GM12878 (cell line): Measurements from ENCODE around the gene BDKRB2. TPM values are rescaled to one million over a fixed set of nuclear protein-coding genes. Genes with fewer than 3 reads are reported as not detected.

Source experiments
- ATAC-seq: fragments of 200-7000 bp; cut with Tn5 transposase; 3 replicates; pipeline ENCODE4 v1.9.1; 2020; ENCODE audit warnings: mild to moderate bottlenecking, moderate library complexity
- BruUV-seq: library from RNA; stranded (reverse); fragments of 400-500 nt; replicated peaks from 2 replicates; lab custom pipeline; 2021; lab: Mats Ljungman, UMichigan
- CTCF ChIA-PET: fragments of 300-600 bp; sonication (Branson Sonifier 250); formaldehyde crosslinking; extraction: SDS; loops from one replicate; lab custom pipeline; 2021; ENCODE audit warnings: inconsistent platforms; lab: Yijun Ruan, JAX
- POLR2A ChIA-PET: fragments of 350-600 bp; formaldehyde crosslinking; extraction: SDS; loops from one replicate; lab custom pipeline; 2021; ENCODE audit warnings: inconsistent platforms; lab: Charles Lee
- RAD21 ChIA-PET: fragments of 300-600 bp; sonication (Branson Sonifier 250); formaldehyde crosslinking; loops from one replicate; lab custom pipeline; 2023; ENCODE audit warnings: antibody characterized with exemption; ENCODE audit not compliant: unreplicated experiment; lab: Charles Lee
- SMC1A ChIA-PET: fragments of 300-600 bp; sonication (Branson Sonifier 250); formaldehyde crosslinking; loops from one replicate; lab custom pipeline; 2023; ENCODE audit not compliant: unreplicated experiment, uncharacterized antibody; lab: Charles Lee
- DNase-seq: peaks from one replicate; pipeline ENCODE4 v3.0.0-alpha.2; 2011; ENCODE audit warnings: low read depth, low spot score
- FAIRE-seq: peaks from 3 replicates; lab custom pipeline; 2011; peaks lifted over from hg19 to GRCh38; lab: Jason Lieb, UNC
- H2AFZ ChIP-seq: 2 replicates; pipeline ENCODE4 v1.6.0; 2011; ENCODE audit warnings: low read depth, low read length, control low read depth; ENCODE audit not compliant: control insufficient read depth
- H3K27ac ChIP-seq: 2 replicates; pipeline ENCODE4 v1.5.1; 2011; ENCODE audit warnings: control low read depth; ENCODE audit not compliant: control insufficient read depth, insufficient read depth
- H3K27me3 ChIP-seq, 2 experiments: replicated peaks in 1 of 2; 2 replicates each; pipeline versions ENCODE4 v1.6.0 to v1.6.1; 2011; ENCODE audit warnings: low read length in 1 of 2; ENCODE audit not compliant: control insufficient read depth in 2 of 2, insufficient read depth in 2 of 2
- H3K36me3 ChIP-seq, 2 experiments: 2 replicates each; pipeline ENCODE4 v1.5.1; 2011; ENCODE audit warnings: low read length in 1 of 2; ENCODE audit not compliant: control insufficient read depth in 2 of 2, insufficient read depth in 2 of 2
- H3K4me1 ChIP-seq: 2 replicates; pipeline ENCODE4 v1.6.1; 2011; ENCODE audit warnings: mild to moderate bottlenecking, low read length, moderate library complexity, mixed read lengths; ENCODE audit not compliant: control insufficient read depth, insufficient read depth
- H3K4me2 ChIP-seq: 2 replicates; pipeline ENCODE4 v1.6.0; 2011; ENCODE audit warnings: control low read depth; ENCODE audit not compliant: control insufficient read depth, insufficient read depth
- H3K4me3 ChIP-seq: fragments of 200-600 bp; sonication (generic); 2 replicates; pipeline ENCODE4 v1.5.1; 2016
- H3K79me2 ChIP-seq: 2 replicates; pipeline ENCODE4 v1.6.0; 2011; ENCODE audit warnings: low read length; ENCODE audit not compliant: control insufficient read depth, insufficient read depth
- H3K9ac ChIP-seq: 2 replicates; pipeline ENCODE4 v1.8.0; 2011; ENCODE audit warnings: low read length, control low read depth, mixed read lengths; ENCODE audit not compliant: control insufficient read depth, insufficient read depth
- H3K9me3 ChIP-seq: replicated peaks from 3 replicates; pipeline ENCODE4 v1.5.1; 2011; ENCODE audit warnings: mild to moderate bottlenecking, low read length; ENCODE audit not compliant: control insufficient read depth, insufficient read depth
- H4K20me1 ChIP-seq: 2 replicates; pipeline ENCODE4 v1.6.0; 2011; ENCODE audit not compliant: control insufficient read depth, insufficient read depth
- CHD2 ChIP-seq: IDR thresholded peaks from 2 replicates; pipeline ENCODE4 v1.6.1; 2011; ENCODE audit warnings: low read depth, low read length, improper control_type of control experiment, borderline replicate concordance
- DPF2 ChIP-seq: fragments of 450-650 bp; IDR thresholded peaks from 2 replicates; pipeline ENCODE4 v1.6.1; 2017; ENCODE audit warnings: mild to moderate bottlenecking
- NFIC ChIP-seq: IDR thresholded peaks from 2 replicates; pipeline ENCODE4 v1.6.1; 2012; ENCODE audit warnings: low read depth, mild to moderate bottlenecking, inconsistent platforms, low read length, moderate library complexity
- NFYB ChIP-seq: IDR thresholded peaks from 2 replicates; pipeline ENCODE4 v1.6.1; 2011; ENCODE audit warnings: low read depth, mild to moderate bottlenecking, low read length, improper control_type of control experiment, moderate library complexity; ENCODE audit not compliant: insufficient read depth
- PAX8 ChIP-seq: fragments of 450-650 bp; IDR thresholded peaks from 2 replicates; pipeline ENCODE4 v1.6.1; 2017; ENCODE audit warnings: mild to moderate bottlenecking, moderate library complexity
- RAD21 ChIP-seq: IDR thresholded peaks from 2 replicates; pipeline ENCODE4 v1.6.1; 2011; ENCODE audit warnings: mild to moderate bottlenecking, low read depth, low read length, moderate library complexity; ENCODE audit not compliant: insufficient read depth
- RAD51 ChIP-seq: fragments of 450-650 bp; IDR thresholded peaks from 2 replicates; pipeline ENCODE4 v1.6.1; 2016; ENCODE audit warnings: moderate library complexity, mild to moderate bottlenecking, inconsistent platforms
- SIN3A ChIP-seq: IDR thresholded peaks from 2 replicates; pipeline ENCODE4 v1.6.1; 2012; ENCODE audit warnings: low read depth, low read length, improper control_type of control experiment
- SMC3 ChIP-seq: IDR thresholded peaks from 2 replicates; pipeline ENCODE4 v1.6.1; 2011; ENCODE audit warnings: low read length, improper control_type of control experiment, borderline replicate concordance
- YBX1 ChIP-seq: fragments of 450-650 bp; IDR thresholded peaks from 2 replicates; pipeline ENCODE4 v1.6.1; 2016; ENCODE audit warnings: antibody characterized with exemption
- ZSCAN29 ChIP-seq: fragments of 450-650 bp; IDR thresholded peaks from 2 replicates; pipeline ENCODE4 v1.6.1; 2017; ENCODE audit warnings: mild to moderate bottlenecking, moderate library complexity
- ZZZ3 ChIP-seq: IDR thresholded peaks from 2 replicates; pipeline ENCODE4 v1.6.1; 2011; ENCODE audit warnings: low read depth; ENCODE audit not compliant: control insufficient read depth, insufficient read length
- WGBS: methylation state at CpG from one replicate; pipeline ENCODE4 v1.1.6; 2016; ENCODE audit warnings: low lambda C conversion rate; ENCODE audit not compliant: insufficient replicate concordance, insufficient coverage; ENCODE audit errors: missing lambda C conversion rate; 5-methylcytosine and 5-hydroxymethylcytosine counted together
- in situ Hi-C: fragments of 300-500 bp; cut with MboI; formaldehyde crosslinking; loops from 9 replicates; pipeline ENCODE4 v1.14.3; 2018; ENCODE audit warnings: mixed read lengths
- intact Hi-C: fragments of 100-400 bp; cut with micrococcal nuclease; formaldehyde crosslinking; loops from one replicate; pipeline ENCODE4 v1.14.2; 2022; ENCODE audit not compliant: unreplicated experiment
- polyA plus RNA-seq, 11 experiments: library from polyadenylated mRNA; depleted of rRNA in 4 of 11; unstranded in 6 of 11; stranded (reverse) in 5 of 11; fragments of >200 nt; fragmentation: Nextera tagmentation in 4 of 11; fragmentation: Illumina TruSeq in 1 of 11; extraction: Ambion mirVana in 4 of 11; extraction: Trizol in 1 of 11; gene quantifications; 1 replicate in 1 of 11; 2 replicates in 10 of 11; pipeline versions ENCODE4 v1.2.1 to v1.2.3, GENCODE V29; 2011 to 2016; ENCODE audit warnings: inconsistent platforms in 2 of 11, missing spikeins in 2 of 11, low read depth in 1 of 11
- total RNA-seq, 4 experiments: library from RNA; depleted of rRNA in 3 of 4; stranded (reverse); fragments of >200 nt in 3 of 4; fragmentation: Illumina TruSeq in 1 of 4; extraction: Trizol in 1 of 4; gene quantifications; 2 replicates each; pipeline versions ENCODE4 v1.2.1 to v1.2.3, GENCODE V29; 2013 to 2021
- TF ChIP-seq, protein P1 (sequence below): fragments of 450-650 bp; IDR thresholded peaks from 2 replicates; pipeline ENCODE4 v1.6.1; 2017; ENCODE audit warnings: mild to moderate bottlenecking, low read depth, inconsistent platforms; ENCODE audit not compliant: poor library complexity, severe bottlenecking
- TF ChIP-seq, protein P2 (sequence below): IDR thresholded peaks from 2 replicates; pipeline ENCODE4 v1.6.1; 2012; ENCODE audit warnings: low read depth, low read length, improper control_type of control experiment
- TF ChIP-seq, protein P3 (sequence below): fragments of 450-650 bp; IDR thresholded peaks from 2 replicates; pipeline ENCODE4 v1.6.1; 2014; ENCODE audit warnings: mild to moderate bottlenecking
- TF ChIP-seq, protein P4 (sequence below): IDR thresholded peaks from 2 replicates; pipeline ENCODE4 v1.6.1; 2012; ENCODE audit warnings: low read length, inconsistent platforms
- TF ChIP-seq, protein P5 (sequence below): IDR thresholded peaks from 2 replicates; pipeline ENCODE4 v1.6.1; 2011; ENCODE audit warnings: mild to moderate bottlenecking, low read depth, low read length, moderate library complexity; ENCODE audit not compliant: insufficient replicate concordance

Gene BDKRB2
- total and polyA plus RNA-seq, 10 of the 15 experiments (the other 5 are each of a cell fraction or from before 2014, with no cell fraction given), result 0.08 TPM; not detected in 9

DNA sequence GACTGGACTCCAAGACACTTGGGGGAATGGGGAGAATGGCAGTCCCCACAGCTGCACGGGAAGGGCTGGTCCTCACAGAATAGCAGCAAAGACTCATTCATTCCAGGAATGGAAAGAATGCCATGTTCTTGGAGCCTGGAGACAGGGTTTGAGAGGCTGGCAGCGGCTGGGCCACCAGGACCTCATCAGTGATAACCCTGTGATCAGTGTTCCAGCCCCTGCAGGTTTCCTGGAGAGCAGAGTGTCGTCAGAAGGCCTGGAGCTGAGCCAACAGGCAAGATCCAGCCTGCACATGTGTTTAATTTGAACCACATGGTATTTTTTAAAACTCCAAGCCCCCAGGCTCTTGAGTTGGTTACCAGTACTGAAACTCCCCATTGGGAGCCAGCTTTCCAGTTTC lies 62.7 kb downstream of the BDKRB2 start (continued):
- TF ChIP-seq, protein P1, sequence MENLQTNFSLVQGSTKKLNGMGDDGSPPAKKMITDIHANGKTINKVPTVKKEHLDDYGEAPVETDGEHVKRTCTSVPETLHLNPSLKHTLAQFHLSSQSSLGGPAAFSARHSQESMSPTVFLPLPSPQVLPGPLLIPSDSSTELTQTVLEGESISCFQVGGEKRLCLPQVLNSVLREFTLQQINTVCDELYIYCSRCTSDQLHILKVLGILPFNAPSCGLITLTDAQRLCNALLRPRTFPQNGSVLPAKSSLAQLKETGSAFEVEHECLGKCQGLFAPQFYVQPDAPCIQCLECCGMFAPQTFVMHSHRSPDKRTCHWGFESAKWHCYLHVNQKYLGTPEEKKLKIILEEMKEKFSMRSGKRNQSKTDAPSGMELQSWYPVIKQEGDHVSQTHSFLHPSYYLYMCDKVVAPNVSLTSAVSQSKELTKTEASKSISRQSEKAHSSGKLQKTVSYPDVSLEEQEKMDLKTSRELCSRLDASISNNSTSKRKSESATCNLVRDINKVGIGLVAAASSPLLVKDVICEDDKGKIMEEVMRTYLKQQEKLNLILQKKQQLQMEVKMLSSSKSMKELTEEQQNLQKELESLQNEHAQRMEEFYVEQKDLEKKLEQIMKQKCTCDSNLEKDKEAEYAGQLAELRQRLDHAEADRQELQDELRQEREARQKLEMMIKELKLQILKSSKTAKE, result no peak
- TF ChIP-seq CHD2, result no peak
- no peak for TF ChIP-seq DPF2
- TF ChIP-seq, protein P2, sequence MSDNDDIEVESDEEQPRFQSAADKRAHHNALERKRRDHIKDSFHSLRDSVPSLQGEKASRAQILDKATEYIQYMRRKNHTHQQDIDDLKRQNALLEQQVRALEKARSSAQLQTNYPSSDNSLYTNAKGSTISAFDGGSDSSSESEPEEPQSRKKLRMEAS, result no peak
- TF ChIP-seq RAD21, result no peak
- no peak for TF ChIP-seq PAX8

DNA sequence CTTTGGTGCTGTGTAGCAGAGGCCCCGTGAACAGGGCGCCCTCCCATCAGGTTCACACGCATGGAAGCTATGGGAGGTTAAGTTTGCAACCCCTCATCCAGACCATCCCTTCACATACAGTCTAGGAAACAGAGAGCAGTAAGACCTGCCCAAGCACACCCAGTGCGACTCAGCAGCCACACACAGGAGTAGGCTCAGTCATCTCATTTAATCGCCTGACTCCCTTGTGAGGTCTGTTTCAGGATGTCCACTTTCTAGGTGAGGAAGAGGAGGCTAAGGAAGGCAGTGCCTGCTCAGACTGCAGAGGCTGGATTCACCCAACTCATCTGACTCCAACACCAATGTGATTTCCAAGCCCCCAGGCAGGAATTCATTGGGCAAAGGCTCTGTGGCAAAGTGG lies 63.3 kb downstream of the BDKRB2 start:
- Histone ChIP-seq H3K27me3 (peaks cover 0 to 1% of the 10 kb centered on the region in 2 experiments; a peak in 2 of 4 replicates), H3K36me3 (no peaks in the 10 kb centered on the region), H3K4me2 (no peak overlapping the region), H3K4me1 (no peaks in the 10 kb centered on the region), H4K20me1 (no peaks in the 10 kb centered on the region), H3K9ac (no peak overlapping the region), H3K79me2 (no peaks in the 10 kb centered on the region), H3K9me3 (no peaks in the 10 kb centered on the region), H3K27ac (no peak overlapping the region), H2AFZ (no peak overlapping the region), H3K4me3 (no peak overlapping the region)
- no TSS peak for BruUV-seq
- no peak for FAIRE-seq
- 69% methylated on average over 5 of the region's 5 CpGs for WGBS
- ChIA-PET POLR2A (no interaction called here), SMC1A (no interaction called here), CTCF (no interaction called here), RAD21 (no interaction called here)
- no peak for ATAC-seq
- DNase-seq, result no peak
- in situ Hi-C loops (no loop called here), intact Hi-C loops (no loop called here)
- TF ChIP-seq, protein P3, sequence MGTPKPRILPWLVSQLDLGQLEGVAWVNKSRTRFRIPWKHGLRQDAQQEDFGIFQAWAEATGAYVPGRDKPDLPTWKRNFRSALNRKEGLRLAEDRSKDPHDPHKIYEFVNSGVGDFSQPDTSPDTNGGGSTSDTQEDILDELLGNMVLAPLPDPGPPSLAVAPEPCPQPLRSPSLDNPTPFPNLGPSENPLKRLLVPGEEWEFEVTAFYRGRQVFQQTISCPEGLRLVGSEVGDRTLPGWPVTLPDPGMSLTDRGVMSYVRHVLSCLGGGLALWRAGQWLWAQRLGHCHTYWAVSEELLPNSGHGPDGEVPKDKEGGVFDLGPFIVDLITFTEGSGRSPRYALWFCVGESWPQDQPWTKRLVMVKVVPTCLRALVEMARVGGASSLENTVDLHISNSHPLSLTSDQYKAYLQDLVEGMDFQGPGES, result no peak
- TF ChIP-seq ZSCAN29 (no peak), YBX1 (no peak), ZZZ3 (no peak), SMC3 (no peak), SIN3A (no peak), NFIC (no peak), NFYB (no peak), RAD51 (no peak)
- TF ChIP-seq, protein P4, sequence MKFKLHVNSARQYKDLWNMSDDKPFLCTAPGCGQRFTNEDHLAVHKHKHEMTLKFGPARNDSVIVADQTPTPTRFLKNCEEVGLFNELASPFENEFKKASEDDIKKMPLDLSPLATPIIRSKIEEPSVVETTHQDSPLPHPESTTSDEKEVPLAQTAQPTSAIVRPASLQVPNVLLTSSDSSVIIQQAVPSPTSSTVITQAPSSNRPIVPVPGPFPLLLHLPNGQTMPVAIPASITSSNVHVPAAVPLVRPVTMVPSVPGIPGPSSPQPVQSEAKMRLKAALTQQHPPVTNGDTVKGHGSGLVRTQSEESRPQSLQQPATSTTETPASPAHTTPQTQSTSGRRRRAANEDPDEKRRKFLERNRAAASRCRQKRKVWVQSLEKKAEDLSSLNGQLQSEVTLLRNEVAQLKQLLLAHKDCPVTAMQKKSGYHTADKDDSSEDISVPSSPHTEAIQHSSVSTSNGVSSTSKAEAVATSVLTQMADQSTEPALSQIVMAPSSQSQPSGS, result no peak
- TF ChIP-seq, protein P5, sequence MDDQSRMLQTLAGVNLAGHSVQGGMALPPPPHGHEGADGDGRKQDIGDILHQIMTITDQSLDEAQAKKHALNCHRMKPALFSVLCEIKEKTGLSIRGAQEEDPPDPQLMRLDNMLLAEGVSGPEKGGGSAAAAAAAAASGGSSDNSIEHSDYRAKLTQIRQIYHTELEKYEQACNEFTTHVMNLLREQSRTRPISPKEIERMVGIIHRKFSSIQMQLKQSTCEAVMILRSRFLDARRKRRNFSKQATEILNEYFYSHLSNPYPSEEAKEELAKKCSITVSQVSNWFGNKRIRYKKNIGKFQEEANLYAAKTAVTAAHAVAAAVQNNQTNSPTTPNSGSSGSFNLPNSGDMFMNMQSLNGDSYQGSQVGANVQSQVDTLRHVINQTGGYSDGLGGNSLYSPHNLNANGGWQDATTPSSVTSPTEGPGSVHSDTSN, result no peak
